Measurements from ENCODE around the gene ACTR1A.
"Not testable (repeated sequence)": the region's sequence is repeated elsewhere in the genome, so short reads cannot be mapped to it uniquely, and the experiment has no call there.

ACTR1A gene

DNA sequence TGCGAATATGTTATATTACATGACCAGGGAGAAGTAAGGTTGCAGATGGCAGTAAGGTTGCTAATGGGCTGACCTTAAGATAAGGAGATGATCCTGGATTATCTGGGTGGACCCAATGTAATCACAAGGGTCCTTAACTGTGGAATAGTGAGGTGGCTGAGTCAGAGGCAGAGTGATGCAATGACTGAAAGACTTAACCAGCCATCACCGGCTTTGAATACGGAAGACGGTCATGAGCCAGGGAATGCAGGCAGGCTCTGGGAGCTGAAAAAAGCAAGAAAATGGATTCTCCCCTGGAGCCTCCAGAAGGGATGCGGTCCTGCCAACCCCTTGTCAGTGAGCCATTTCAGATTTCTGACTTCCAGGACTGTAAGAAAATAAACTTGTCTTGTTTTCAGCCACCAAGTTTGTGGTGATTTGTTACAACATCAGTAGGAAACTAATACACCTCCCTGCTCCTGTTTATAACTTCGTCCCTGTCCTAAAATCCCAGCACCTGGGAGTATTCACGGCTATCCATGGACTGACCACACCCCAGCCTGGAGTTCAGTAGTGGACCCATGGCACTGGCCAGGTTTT, 46.5 kb downstream of the ACTR1A start:
- Histone ChIP-seq H3K4me3 (ENCODE audit: low read depth, low read length, poor library complexity, severe bottlenecking) (no peak overlapping the region), H3K27me3 (ENCODE audit: insufficient read depth, low read length) (no peaks in the 10 kb centered on the region), H3F3A (ENCODE audit: insufficient read depth, low read length) (no peaks in the 10 kb centered on the region), H3K9me2 (ENCODE audit: low read depth, low read length) (no peaks in the 10 kb centered on the region), H3K4me2 (ENCODE audit: low read length) (no peak overlapping the region), H3K36me3 (ENCODE audit: insufficient read depth, low read length) (peaks cover 10% of the 10 kb centered on the region; the same call in 1 of the 2 replicates), H3K9me3 (ENCODE audit: low read length) (no peaks in the 10 kb centered on the region), H3K79me2 (ENCODE audit: insufficient read depth, low read length) (0 out of 2 replicates have a peak, but pooled peaks cover 5% of the 10 kb centered on the region), H4K20me1 (ENCODE audit: insufficient read depth, low read length) (no peaks in the 10 kb centered on the region), H2AFZ (ENCODE audit: low read length) (no peak overlapping the region), H3K27ac (ENCODE audit: low read depth, low read length, poor library complexity, severe bottlenecking) (no peak overlapping the region), H3K4me1 (ENCODE audit: insufficient read depth, low read length, severe bottlenecking) (peaks cover 23% of the 10 kb centered on the region), H3K9ac (ENCODE audit: low read length) (no peak overlapping the region)
- TF ChIP-seq, protein P1, sequence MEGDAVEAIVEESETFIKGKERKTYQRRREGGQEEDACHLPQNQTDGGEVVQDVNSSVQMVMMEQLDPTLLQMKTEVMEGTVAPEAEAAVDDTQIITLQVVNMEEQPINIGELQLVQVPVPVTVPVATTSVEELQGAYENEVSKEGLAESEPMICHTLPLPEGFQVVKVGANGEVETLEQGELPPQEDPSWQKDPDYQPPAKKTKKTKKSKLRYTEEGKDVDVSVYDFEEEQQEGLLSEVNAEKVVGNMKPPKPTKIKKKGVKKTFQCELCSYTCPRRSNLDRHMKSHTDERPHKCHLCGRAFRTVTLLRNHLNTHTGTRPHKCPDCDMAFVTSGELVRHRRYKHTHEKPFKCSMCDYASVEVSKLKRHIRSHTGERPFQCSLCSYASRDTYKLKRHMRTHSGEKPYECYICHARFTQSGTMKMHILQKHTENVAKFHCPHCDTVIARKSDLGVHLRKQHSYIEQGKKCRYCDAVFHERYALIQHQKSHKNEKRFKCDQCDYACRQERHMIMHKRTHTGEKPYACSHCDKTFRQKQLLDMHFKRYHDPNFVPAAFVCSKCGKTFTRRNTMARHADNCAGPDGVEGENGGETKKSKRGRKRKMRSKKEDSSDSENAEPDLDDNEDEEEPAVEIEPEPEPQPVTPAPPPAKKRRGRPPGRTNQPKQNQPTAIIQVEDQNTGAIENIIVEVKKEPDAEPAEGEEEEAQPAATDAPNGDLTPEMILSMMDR (IDR thresholded peaks at IDR 0.05; ENCODE audit: low read length), result no peak
- no peak for TF ChIP-seq EZH2 (IDR thresholded peaks at IDR 0.05; ENCODE audit: borderline replicate concordance, low read length)

DNA sequence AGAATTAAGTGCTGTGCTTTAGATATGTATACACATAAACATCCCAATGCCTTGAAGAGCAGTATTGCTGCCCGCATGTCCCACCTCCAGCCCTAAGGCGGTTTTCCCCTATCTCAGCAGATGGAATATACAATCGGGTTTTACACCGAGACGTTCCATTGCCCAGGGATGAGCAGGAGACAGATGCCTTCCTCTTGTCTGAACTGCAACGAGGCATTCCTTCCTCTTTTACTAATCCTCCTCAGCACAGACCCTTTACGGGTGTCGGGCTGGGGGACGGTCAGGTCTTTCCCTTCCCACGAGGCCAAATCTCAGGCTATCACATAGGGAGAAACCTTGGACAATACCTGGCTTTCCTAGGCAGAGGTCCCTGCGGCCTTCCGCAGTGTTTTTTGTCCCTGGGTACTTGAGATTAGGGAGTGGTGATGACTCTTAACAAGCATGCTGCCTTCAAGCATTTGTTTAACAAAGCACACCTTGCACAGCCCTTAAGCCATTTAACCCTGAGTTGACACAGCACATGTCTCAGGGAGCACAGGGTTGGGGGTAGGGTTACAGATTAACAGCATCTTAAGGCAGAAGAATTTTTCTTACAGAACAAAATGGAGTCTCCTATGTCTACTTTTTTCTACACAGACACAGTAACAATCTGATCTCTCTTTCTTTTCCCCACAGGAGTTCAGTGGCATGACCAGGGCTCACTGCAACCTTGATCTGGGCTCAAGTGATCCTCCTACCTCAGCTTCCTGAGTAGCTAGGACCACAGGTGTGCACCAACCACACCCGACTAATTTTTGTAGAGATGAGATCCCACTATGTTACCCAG, 47.6 kb downstream of the ACTR1A start:
- H3K9me3 ChIP-seq (ENCODE audit: low read length); H3K27ac ChIP-seq (ENCODE audit: low read depth, low read length, poor library complexity, severe bottlenecking); H3K4me3 ChIP-seq (ENCODE audit: low read depth, low read length, poor library complexity, severe bottlenecking); H3K36me3 ChIP-seq (ENCODE audit: insufficient read depth, low read length); H3F3A ChIP-seq (ENCODE audit: insufficient read depth, low read length); H3K9ac ChIP-seq (ENCODE audit: low read length); H2AFZ ChIP-seq (ENCODE audit: low read length); H3K79me2 ChIP-seq (ENCODE audit: insufficient read depth, low read length); H3K4me2 ChIP-seq (ENCODE audit: low read length); H3K27me3 ChIP-seq (ENCODE audit: insufficient read depth, low read length); H4K20me1 ChIP-seq (ENCODE audit: insufficient read depth, low read length); H3K9me2 ChIP-seq (ENCODE audit: low read depth, low read length): not testable (repeated sequence)
- H3K4me1 ChIP-seq (ENCODE audit: insufficient read depth, low read length, severe bottlenecking), result peaks cover 16% of the 10 kb centered on the region

GRCh38 chr10:102453502-102453901, 49.0 kb downstream of the ACTR1A start:
- no peak for TF ChIP-seq EZH2 (IDR thresholded peaks at IDR 0.05; ENCODE audit: borderline replicate concordance, low read length)
- Histone ChIP-seq H2AFZ (ENCODE audit: low read length) (no peak overlapping the region), H3K4me2 (ENCODE audit: low read length) (no peak overlapping the region), H3K9me2 (ENCODE audit: low read depth, low read length) (no peaks in the 10 kb centered on the region), H3K36me3 (ENCODE audit: insufficient read depth, low read length) (peaks cover 10% of the 10 kb centered on the region; the same call in 1 of the 2 replicates), H3K9ac (ENCODE audit: low read length) (no peak overlapping the region), H4K20me1 (ENCODE audit: insufficient read depth, low read length) (no peaks in the 10 kb centered on the region), H3K4me1 (ENCODE audit: insufficient read depth, low read length, severe bottlenecking) (peaks cover 22% of the 10 kb centered on the region), H3K9me3 (ENCODE audit: low read length) (no peaks in the 10 kb centered on the region), H3K27ac (ENCODE audit: low read depth, low read length, poor library complexity, severe bottlenecking) (no peak overlapping the region), H3K4me3 (ENCODE audit: low read depth, low read length, poor library complexity, severe bottlenecking) (no peak overlapping the region), H3K79me2 (ENCODE audit: insufficient read depth, low read length) (0 out of 2 replicates have a peak, but pooled peaks cover 5% of the 10 kb centered on the region), H3K27me3 (ENCODE audit: insufficient read depth, low read length) (no peaks in the 10 kb centered on the region), H3F3A (ENCODE audit: insufficient read depth, low read length) (no peaks in the 10 kb centered on the region)

GRCh38 chr10:102452672-102453340, 49.7 kb downstream of the ACTR1A start:
- no peaks in the 10 kb centered on the region for H3F3A ChIP-seq (ENCODE audit: insufficient read depth, low read length)
- no peak overlapping the region for H3K9ac ChIP-seq (ENCODE audit: low read length)
- H3K4me1 ChIP-seq (ENCODE audit: insufficient read depth, low read length, severe bottlenecking), result peaks cover 22% of the 10 kb centered on the region
- H3K4me2 ChIP-seq (ENCODE audit: low read length), result no peak overlapping the region
- no peak overlapping the region for H2AFZ ChIP-seq (ENCODE audit: low read length)
- no peaks in the 10 kb centered on the region for H3K9me2 ChIP-seq (ENCODE audit: low read depth, low read length)
- peaks cover 10% of the 10 kb centered on the region; the same call in 1 of the 2 replicates for H3K36me3 ChIP-seq (ENCODE audit: insufficient read depth, low read length)
- H3K4me3 ChIP-seq (ENCODE audit: low read depth, low read length, poor library complexity, severe bottlenecking), result no peak overlapping the region
- H3K27ac ChIP-seq (ENCODE audit: low read depth, low read length, poor library complexity, severe bottlenecking), result no peak overlapping the region
- TF ChIP-seq, protein P1 (IDR thresholded peaks at IDR 0.05; ENCODE audit: low read length), result no peak
- no peak for TF ChIP-seq EZH2 (IDR thresholded peaks at IDR 0.05; ENCODE audit: borderline replicate concordance, low read length)
- H3K9me3 ChIP-seq (ENCODE audit: low read length), result no peaks in the 10 kb centered on the region
- no peaks in the 10 kb centered on the region for H3K27me3 ChIP-seq (ENCODE audit: insufficient read depth, low read length)
- no peaks in the 10 kb centered on the region for H4K20me1 ChIP-seq (ENCODE audit: insufficient read depth, low read length)
- H3K79me2 ChIP-seq (ENCODE audit: insufficient read depth, low read length), result 0 out of 2 replicates have a peak, but pooled peaks cover 5% of the 10 kb centered on the region

All from OCI-LY1 (cell line).